Stimulated activated CD4-positive, alpha-beta T cell treated with anti-CD3 and anti-CD28 coated beads, Interleukin-12 subunit alpha, Interleukin-12 subunit beta, amount 100 ng/mL, for 4 hours (primary cell): ENCODE data around the gene KIF13A.
"Not testable (repeated sequence)": the region's sequence is repeated elsewhere in the genome, so short reads cannot be mapped to it uniquely, and the experiment has no call there.

Experiments
- DNase-seq: peaks from one replicate; pipeline ENCODE4 v3.0.0-alpha.2; 2020

Gene KIF13A

DNA sequence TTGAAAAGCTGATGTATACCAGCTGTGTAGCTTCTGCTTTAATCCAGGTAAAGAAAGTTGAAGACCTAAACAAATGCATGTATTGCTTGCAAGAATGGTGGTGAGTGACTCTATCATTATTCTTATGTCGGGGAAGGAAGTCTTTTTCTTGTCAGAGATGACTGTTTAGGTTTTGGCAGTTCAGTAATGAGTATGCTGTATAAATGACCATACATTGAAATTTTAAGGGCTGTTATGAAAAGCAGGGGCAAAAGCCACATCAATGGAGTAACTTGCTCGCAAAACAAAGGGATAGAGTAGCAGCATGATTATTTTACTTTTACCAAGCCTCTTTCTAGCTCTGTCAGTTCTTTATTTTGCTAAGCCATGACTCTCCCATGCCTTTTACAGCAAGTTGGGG is 224.8 kb downstream of the KIF13A start:
- DNase-seq, result no peak

GRCh38 chr6:17758119-17758518 is 229.3 kb downstream of the KIF13A start:
- DNase-seq, result no peak

DNA sequence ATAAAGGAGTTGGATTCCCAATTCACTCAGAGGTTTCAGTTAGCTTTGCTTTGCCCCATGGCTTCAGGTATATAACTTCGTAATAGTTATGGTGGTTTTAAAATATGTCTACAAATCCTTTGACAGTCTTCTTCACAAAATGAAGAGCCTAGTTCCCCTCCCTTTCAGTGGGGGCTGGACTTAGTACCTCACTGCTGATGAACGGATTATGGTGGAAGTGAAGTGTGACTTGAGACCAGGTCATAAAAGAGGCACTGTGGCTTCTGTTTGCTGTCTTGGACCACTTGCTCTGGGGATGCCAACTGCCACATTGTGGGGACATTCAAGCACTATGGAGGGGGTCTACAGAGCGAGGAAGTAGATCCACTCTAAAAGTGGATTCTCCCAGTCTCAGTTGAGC is 233.2 kb downstream of the KIF13A start:
- DNase-seq, result no peak

DNA sequence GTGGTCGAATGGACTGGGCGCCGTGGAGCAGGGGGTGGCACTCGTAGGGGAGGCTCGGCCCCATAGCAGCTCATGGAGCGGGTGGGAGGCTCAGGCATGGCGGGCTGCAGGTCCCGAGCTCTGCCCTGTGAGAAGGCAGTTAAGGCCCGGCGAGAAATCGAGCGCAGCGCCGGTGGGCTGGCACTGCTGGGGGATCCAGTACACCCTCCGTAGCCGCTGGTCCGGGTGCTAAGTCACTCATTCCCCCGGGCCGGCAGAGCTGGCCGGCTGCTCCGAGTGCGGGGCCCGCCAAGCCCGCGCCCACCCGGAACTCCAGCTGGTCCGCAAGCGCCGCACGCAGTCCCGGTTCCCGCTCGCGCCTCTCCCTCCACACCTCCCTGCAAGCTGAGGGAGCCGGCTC is 242.1 kb downstream of the KIF13A start:
- DNase-seq, result not testable (repeated sequence)

GRCh38 chr6:17744757-17745308 is 242.6 kb downstream of the KIF13A start:
- DNase-seq, result not testable (repeated sequence)

GRCh38 chr6:17744019-17744756 is 243.2 kb downstream of the KIF13A start:
- no peak for DNase-seq

DNA sequence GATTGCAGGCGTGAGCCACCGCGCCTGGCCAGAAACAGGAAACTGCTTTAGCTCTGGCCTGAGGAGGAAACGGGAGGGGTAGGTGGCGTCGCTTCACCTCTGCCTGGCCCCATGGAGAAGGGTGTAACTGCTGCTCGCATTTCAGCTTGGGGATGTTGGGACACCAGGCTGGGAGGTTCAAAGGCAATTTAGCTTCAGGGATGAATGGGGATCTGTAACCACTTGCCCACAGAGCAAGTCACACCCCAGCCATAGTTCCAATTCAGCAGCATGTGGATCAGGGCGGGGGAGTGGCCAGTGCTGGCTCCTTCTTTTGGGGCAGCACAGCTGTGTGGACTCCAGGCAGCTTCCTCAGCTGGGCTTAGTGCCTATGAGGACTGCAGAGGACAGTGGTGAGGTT is 245.9 kb downstream of the KIF13A start:
- DNase-seq, result no peak

DNA sequence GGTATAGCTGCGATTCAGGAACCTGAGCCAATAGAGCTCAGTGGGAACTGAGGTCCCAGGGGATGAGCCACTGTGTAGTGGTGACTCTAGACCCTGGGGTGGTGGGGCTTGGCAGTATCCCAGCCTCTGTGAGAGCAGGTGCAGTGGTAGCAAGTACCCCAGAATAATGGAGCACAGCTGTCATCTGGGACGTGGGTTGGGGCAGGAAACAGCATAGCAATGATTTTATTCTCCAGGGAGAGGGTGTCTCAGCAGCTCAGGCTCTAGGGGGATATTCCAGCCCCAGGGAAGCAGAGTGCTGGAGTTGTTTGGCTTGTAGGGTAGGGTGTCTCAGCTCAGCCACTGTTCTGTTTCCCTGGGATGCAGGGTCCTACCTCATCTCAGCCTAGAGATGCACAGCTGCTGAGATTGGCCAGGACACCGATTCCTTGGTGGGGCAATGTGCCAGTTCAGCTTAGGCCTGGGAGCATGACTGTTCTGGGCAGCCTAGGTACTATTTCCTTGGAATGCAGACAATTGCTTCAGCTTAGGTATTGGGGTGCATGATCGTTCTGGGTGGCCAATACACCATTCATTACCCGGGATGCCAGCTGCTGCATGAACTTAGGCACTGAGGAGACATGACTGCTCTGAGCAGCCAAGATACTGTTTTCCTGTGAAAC is 246.7 kb downstream of the KIF13A start:
- DNase-seq, result no peak

- no peak for DNase-seq
These were observed 249.7 kb downstream of the KIF13A start for GRCh38 chr6:17737704-17738252.

DNA sequence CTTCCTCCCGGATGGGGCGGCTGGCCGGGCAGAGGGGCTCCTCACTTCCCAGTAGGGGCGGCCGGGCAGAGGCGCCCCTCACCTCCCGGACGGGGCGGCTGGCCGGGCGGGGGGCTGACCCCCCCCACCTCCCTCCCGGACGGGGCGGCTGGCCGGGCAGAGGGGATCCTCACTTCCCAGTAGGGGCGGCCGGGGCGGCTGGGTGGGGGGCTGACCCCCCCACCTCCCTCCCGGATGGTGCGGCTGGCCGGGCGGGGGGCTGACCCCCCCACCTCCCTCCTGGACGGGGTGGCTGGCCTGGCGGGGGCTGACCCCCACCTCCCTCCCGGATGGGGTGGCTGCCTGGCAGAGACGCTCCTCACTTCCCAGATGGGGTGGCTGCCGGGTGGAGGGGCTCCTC is 252.1 kb downstream of the KIF13A start:
- DNase-seq, result not testable (repeated sequence)

DNA sequence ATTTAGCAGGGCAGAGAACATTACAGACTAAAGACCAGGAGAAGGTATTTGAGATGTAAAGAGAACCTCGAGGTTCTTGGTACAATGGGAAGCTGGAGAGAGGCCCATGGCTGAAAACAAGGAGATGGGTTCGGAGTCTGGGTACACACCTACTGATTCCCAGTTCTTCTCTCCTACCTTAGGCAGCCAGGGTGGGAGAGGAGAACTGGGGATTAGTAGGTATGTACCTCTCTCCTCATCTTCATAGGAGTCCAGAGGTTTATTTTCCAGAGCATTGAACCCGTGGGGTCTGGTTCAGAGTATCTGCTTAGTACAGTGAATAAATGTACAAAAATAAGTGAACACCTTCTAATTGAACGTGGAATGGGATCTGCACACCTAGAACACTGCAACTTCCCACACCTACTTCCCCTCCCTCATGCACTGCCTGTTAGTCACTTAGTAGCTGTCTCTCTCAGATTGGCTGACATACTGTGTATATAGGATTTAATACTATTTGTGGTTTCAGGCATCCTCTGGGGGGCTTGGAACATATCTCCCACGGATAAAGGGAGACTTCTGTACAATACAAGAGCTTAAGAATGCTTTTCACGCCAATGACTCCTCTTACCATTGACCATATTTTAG is 257.2 kb downstream of the KIF13A start:
- DNase-seq, result no peak

DNA sequence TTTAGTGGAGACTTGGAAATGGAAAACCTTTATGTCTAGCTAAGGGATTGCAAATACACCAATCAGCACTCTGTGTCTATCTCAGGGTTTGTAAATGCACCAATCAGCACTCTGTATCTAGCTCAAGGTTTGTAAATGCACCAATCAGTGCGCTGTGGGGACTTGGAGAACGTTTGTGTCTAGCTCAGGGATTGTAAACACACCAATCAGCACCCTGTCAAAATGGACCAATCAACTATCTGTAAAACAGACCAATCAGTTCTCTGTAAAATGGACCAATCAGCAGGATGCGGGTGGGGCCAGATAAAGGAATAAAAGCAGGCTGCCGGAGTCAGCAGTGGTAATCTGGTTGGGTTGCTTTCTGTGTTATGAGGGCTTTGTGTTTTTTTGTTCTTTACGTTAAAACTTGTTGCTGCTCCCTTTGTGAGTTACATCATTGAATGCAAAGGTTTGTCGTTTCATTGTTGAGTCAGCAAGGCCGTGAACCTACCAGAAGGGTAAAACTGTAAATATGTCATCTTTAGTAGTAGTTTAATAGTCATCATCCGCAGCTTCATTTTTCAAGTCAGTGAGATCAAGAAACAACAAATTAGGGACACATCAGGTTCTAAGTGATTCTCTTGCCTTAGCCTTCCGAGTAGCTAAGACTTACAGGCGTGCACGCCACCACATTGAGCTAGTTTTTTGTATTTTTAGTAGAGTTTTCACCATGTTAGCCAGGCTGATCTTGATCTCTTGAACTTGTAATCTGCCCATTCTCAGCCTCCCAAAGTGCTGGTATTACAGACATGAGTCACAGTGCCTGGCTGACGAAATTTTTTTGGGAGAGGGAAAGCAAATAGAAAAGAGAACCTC is 258.0 kb downstream of the KIF13A start:
- no peak for DNase-seq

- no peak for DNase-seq
These were observed 258.7 kb downstream of the KIF13A start for GRCh38 chr6:17728551-17729222.

DNA sequence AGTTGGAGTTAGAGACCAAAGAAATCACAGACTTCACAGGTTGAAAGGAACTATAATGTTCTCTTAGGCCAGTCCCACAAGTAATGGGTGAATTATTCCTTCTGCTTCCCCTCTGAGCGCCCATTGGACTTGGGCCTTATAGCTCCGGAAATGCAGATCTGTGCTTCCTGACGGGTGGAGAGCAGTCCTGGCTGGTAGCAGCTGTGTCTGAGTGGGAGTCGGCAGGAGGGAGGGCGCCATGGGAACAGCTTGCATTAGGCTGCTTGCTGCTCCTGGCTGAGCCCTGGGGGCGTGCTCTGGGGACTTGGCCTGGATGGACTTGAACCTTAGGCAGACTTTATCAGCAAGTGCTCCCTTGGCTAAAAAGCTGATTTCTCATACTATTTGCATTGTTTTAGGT is 262.4 kb downstream of the KIF13A start:
- DNase-seq, result no peak

DNA sequence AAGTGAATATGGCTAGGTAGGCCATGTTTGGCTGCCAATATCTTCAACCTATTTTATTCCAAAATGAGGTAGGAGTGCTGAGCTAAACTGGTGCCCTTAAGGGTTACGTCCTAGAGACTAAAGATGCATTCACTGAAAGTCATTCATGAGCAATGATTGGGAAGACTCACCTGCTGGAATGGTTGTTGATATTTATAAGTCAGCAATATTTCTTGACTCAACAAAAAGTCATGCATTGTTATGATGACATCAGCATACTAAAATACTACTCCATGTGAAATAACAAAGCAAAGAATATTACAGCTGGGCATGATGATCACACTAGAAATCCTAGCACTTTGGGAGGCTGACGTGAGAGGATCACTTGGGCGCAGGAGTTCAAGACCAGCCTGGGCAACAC is 263.1 kb downstream of the KIF13A start:
- DNase-seq, result no peak

- no peak for DNase-seq
These were observed 265.8 kb downstream of the KIF13A start for GRCh38 chr6:17721671-17722070.

GRCh38 chr6:17719323-17720041 is 268.0 kb downstream of the KIF13A start:
- DNase-seq, result no peak

DNA sequence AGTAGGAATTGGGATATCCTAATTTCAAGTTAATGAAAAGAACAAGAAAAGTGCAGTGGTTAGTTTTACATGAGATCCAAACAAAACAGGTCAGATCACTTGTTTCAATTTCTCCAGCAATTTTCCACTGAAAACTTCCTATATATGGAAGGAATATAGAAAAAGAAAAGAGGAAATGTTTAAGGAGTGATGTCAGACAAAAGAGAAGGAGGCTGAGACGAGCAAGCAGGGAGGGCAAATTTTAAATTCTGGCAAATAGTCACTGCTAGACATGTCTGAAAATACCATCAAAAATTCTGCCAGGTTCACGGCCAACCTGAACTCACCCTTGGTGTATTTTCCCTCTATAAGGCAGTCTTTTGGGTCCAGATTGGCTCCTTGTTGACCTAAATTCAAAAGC is 271.2 kb downstream of the KIF13A start:
- no peak for DNase-seq

GRCh38 chr6:17714879-17715851 is 272.3 kb downstream of the KIF13A start:
- DNase-seq, result peak; percentile 11

DNA sequence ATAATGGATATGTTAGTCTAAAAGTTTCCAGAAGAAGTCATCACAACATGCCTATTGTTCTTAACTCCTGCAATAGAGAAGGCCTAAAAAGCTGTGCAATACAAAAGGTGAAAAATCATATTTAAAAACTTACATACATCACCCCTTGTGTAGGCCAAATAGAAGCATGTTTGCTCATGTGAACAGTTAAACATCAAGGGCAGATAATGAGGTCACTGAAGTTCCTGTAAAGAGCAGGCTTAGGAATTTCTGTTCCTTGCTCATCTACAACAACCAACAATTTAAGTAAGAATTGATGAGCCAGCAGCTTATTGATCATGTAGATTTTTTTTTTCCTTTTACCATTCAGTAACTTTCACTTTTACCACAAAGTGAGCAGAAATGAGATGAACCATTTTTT is 273.3 kb downstream of the KIF13A start:
- no peak for DNase-seq
